NCI-H2196 treated with DMSO at 0.1 percent for 48 hours (cell line): Measurements from ENCODE around the gene CHN1.

Source experiments
- DNase-seq: peaks from one replicate; lab custom pipeline; 2025; ENCODE audit not compliant: unreplicated experiment; lab: John Stamatoyannopoulos, UW

Gene CHN1

DNA sequence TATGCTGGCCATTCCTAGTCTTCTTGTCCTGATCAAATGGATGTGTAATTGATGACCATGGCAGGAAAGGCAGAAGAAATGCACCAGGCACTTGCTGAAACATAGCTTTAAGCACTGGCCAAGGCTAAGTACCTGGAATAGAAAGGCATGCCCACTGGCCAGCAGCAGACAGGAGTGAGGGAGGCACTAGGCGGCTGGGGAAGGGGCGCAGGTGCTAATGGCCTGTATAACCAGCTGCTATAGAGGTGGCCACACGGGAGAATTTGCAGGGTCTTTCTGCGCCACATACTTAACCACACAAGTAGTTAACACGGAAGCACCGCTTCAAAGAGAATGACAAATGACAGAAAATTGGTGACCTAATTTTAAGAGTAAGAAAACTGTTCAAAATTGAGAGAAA is 174.6 kb downstream of the CHN1 start:
- no peak for DNase-seq

DNA sequence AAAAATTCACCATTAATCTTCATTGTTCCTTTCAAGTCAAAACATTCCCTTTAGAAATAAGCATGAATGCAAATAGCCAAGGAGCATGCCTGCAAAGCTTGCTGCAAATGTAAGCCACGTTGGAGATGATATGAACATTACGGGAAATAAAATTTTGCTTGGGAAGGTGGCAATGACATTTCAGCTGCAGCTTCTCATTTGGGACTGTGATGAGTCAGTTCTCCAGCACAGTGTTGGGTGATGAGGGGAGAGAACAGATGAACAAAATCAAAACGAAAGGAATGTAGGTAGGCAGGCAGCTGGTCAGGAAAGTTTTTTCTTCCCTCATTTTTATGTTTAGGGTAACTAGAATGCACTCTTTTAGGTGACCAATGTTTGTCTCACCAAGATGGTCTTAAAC is 175.6 kb downstream of the CHN1 start:
- no peak for DNase-seq

DNA sequence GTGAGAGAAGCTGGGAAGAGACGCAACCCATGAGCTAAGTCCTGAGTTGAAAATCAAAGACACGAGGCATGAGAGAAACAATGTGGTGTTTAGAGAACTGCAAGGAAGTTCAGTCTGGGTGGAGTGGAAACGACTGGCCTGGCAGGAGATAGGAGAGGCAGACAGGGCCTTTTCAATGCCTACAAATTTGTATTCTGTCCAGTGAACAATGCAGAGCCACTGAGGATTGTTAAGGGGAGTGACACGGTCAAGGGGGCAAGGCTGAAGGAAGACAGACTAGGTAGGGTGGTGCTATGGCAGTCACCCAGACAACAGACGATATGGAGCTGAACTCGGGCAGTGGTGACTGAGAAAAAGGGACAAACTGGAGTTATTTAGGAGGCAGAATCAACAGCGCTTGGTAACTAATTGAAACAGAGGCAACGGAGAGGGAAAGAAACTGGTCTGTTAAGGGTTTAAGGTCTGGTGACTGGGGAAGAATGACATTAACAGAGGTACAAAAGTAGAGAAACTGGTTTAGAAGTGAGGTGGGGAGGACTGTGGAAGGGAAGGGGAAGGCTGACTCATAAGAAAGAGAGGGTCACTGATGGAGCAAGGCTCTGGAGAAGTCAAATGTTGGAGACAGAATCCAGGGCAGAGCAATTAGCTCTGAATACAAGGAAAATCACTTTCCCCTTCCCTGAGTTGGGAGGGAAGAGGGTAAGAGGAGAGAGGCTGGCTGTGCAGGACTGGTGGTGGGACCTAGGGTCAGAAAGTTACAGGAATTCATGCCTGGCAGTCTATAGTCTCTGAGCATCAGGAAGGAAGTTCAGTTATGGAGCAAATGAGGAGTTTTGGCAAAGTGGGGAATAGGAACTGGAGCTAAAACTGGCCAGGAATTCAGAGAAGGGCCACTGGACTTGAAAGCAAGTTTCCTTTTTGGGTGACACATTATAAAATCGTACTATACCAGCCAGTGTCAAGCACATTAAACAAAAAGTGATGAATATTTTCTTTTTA is 177.5 kb downstream of the CHN1 start:
- no peak for DNase-seq

DNA sequence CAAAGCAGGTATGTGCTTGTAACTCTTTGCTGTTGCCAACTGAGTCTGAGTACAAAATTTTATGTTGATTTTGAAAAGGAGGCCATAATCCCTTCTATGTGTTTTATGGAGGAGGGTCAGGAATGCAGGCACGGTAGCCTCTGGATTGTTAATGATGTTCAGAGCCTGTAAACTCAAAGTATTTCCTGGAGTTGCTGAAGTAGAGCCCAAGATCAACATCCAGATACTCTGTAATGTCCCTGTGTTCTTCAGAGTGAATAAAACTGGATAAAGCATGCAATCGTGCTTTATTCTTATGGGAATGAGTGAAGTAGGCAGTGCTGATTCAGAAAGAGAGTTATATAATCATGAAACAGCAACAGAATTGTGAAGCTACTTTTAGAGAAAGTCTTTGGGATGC is 179.1 kb downstream of the CHN1 start:
- no peak for DNase-seq

DNA sequence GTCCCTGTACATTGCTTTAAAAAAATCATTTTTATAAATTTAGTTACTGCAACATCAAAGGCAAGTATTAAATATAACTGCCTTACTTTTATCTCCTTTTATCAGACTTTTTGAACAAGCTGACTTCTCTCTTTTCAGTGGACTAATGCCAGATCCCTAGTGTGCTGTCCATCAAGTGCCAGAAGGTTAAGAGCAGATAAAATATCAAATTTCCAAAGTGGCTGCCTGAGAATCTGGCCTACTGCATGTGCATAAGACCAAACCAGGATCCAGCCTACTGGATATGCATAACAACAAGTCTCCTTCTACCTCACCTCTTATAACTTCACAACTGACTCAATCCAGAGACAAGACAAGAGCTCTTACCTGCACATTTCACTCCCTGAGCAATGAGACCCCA is 181.1 kb downstream of the CHN1 start:
- DNase-seq, result no peak

DNA sequence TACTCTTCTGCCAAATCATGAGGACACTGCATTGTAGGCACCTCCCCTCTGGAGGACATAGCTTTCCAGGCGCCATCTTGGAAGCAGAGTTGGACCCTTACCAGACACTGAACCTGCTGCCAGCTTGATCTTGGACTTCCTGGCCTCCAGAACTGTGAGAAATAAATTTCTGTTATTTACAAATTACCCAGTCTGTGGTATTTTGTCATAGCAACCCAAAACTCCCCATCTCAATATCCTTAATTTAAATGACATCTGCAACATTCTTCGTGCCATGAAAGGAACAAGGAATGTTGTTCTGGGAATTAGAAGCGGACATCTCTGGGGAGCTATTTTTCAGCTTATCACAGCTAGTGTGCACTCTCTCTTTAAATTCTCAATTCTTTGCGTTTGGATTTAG is 183.6 kb downstream of the CHN1 start:
- DNase-seq, result no peak

DNA sequence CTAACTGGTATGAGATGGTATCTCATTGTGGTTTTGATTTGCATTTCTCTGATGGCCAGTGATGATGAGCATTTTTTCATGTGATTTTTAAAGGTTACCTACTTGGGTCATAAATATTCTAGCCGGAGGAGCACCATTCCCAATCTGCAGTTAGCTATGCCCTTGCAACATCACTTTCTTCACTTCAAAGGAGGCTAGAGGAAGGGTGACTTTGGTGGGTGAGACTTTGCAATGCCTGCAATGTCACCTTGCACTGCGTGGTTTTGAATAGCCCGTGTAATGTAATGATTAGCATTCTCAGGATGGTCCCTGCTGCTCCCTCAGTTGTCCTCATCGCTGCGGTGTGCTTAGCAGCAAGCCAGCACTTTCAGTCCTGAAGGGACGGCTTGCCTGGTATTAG is 184.8 kb downstream of the CHN1 start:
- no peak for DNase-seq

DNA sequence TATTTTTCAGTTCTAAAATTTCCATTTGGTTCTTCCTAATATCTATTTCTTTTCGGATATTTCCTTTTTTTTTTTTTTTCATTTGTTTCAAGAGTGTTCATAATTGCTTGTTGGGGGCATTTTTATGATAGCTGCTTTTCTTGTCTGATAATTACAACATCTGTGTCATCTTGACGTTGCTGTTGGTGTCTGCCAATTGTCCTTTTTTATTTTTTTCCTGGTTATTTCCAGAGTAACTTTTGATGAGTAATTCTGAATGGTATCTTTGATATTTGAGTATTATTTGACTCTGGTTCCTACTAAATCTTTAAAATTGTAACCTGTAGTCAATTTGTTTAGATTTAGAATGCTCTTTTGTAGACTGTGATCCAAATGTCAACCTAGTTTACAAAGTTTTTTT is 189.7 kb downstream of the CHN1 start:
- DNase-seq, result no peak

DNA sequence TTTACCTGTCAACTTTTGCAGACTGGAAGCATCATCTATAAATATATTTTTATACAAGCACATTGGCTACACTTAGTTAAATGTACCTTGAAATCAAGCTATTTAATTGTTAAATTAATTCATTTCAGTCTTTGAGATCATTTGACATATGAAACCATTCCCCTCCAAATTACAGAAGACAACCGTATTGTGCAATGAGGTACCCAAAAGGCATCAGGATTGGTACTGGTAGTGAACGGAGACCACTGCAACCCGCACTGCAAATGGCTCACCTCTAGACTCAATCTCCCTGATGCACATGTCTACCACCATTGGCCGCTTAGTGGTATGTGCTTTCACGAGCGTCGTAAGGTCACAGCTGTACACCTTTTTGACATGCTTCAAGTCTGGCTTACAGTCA is 193.1 kb downstream of the CHN1 start:
- DNase-seq, result no peak

DNA sequence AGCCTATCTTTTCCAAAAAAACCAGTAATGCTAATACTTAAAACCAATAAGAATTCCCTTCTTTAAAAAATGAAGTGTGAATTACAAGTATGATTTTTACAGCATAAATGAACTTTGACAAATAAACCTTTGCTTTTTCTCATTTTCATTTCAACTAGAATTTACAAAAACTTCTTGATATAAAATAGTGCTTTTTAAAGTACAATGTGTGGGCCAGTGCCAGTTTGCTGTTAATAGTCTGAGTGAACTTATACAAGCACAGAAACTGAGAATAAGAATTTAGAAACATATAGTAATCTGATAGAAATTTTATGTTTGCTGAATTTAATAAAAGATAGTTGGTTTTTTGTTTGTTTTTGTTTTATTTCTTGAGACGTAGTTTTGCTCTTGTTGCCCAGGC is 197.2 kb downstream of the CHN1 start:
- no peak for DNase-seq

DNA sequence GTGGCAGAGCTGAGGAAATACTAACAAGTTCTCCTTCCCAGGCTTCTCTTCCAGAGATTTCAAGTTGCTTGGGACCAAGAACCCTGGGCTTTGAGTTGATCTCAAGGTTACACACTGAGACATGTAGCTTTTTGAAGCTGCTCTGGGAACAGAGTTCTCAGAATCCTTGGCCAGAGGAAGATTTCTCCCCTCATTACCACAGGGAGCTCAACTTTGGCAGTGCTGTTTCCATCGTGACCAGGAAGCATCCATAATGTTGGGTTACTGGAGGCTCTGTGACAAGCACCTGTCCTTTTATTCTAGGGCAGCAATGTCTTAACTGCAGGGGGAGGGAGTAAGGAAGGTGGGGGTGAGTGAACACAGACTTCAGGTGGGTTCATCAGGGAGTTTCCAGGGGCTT is 199.4 kb downstream of the CHN1 start:
- no peak for DNase-seq

DNA sequence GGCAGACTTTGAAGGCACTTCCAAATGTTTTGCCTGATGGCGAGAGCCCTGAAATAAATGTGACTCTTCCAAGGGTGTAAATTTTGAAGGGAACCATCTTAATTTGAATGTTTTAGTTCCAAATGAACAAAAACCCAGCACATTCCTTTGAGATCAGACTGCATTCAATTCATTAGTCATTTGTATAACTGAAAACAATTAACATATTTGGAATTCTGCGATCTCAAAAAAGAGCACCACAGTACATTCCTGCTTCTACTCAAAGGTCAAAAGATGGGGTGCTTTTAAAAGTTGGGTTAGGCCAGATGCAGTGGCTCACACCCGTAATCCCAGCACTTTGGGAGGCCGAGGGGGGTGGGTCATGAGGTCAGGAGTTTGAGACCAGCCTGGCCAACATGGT is 202.7 kb downstream of the CHN1 start:
- DNase-seq, result no peak

DNA sequence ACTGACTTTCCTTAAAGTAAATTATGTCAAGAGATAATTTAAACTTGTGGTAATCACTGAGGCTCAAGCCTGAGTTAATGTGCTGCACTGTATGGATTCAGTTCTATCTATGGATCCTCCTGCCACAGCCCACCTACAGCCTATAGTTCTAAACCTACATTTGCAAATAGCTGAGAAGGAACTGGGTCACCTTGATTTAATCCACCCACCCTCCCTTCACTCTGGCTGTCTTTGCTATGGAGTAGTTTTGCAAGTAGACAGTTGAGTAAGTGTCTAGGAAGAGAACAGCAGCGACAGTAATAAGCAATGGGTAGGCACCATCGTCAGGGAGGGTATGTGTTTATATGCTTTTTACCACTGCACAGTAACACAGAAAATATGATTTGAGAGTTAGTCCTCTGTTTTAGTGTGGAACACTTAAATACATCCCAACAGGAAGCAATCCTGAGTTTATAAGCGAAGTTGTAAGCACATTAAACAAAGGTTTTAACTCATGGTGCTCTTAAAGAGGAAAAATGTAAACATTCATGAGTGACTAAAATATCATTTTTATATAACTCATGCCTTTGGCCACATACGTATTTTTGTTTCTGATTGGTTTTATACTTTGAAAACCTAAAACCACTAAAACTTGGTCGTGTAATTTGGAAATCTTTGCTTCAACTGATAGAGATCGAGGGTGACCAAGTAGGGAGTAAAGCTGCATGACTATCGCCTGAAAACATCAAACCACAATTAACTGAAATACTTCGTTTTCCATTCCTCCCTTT is 204.6 kb downstream of the CHN1 start:
- no peak for DNase-seq

DNA sequence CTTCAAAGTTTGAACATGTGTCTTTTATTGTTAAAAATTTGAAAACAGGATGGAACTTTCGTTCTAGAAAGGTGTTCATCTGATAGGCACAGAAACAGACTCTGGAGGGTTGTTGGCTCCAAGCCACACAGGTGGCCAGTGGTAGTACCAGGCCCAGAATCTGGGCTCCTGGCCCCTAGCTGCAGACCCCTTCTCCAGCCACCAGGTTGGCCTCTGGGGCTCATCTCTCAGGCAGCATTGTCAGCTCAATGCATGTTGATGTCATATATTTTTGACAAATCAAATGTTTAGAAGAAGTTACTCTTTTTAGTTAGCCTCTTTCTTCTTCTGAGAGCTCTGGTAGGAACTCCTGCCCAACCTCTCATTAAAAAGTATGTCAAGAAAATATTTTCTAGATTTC is 206.4 kb downstream of the CHN1 start:
- no peak for DNase-seq

DNA sequence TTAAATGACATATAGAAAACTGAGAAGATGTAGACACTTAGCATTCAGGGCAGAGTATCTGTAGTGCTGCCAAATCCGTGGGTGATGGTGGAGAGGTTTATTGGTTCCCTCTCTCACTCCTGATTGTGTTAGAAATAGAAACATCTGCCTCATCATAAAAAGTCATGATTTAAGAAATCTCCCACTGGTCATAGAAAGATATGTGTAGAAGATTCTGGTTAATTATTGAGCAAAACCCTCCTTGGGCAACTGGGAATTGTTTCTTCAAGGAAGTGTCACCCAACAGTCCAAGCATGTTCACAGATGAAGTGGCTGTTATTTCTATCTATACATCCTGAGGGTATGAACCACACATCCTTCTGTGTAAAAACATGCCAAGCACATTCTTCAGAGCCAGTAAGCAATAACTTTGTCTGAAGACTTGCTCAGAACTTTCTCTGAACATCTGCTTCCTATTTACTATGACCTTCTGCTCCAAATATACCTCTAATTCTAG is 207.4 kb downstream of the CHN1 start:
- DNase-seq, result no peak

DNA sequence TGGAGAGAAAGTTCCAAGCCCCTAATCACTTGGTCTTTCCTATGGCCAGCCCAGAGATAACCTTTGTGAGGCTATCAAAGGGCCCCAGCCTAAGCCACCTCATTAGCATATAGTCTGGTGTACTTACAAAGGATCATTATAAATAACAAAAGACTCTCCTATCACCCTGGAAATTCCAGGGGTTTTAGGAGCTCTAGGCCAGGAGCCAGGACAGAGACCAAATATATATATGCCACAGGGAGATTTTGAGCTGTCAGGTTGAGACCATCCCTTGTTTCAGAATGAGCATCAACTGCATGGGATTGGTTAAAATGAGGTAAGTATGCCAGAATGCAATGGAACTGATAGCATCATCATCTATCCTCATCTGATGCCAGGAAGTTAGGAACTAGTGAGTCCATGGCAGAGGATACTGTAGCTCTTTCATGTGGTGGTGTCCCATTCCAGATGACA is 208.8 kb downstream of the CHN1 start:
- DNase-seq, result no peak

DNA sequence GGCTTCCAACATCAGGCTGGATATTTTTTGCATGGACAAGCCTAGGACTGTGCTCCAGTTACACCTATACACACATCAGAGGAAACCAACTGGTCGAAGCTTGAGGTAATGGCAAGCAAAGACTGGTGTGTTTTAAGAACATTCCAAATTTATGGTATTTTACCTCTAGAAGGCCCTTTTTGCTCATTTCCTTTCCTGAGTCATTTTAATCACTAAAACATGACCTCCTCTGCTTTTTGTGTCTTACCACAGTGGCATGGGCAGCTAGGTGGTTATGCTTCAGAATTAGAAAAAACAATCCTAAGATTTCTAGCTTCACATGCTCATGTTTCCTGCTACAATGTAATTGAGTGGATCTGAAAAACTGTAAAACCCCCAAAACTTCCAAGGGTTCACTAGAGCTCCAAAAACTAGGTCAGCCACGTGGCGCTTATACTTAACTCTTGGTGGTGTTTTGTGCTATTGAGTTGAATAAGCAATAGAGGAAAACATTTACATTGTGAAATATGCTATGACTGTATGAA is 210.3 kb downstream of the CHN1 start:
- DNase-seq, result no peak

DNA sequence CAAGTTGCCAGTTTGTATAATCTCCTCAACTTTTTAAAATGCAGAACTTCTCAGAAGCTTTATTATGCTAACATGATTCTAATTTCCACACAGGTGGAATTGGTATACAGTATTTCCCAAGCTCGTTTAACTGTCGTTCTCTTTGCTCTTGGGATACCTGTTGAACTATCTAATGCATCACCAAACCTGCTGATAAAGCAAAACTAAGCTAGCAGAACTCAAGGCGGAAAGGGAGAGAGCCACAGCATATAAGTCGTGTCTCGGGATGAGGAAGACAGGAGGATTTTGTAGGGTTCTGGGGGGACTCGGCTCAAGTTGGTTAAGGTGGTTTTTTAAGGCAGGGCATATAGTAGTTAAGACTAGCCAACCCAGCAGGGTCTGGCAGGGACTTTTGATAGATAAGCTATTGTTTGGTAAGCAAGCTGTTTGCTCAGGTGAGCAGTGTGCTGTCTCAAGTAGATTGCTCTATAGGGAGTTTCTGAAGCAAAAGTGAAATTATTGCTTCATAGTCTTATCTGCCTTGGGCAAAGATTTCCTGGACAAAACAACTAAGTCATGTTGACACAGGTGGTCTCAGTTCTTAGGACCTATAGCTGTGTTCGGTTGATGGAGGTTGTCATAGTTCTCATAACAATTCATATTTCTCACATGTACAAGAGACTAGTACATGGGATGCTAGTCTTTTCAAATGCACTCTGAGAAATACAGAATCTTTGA is 212.7 kb downstream of the CHN1 start:
- DNase-seq, result no peak

DNA sequence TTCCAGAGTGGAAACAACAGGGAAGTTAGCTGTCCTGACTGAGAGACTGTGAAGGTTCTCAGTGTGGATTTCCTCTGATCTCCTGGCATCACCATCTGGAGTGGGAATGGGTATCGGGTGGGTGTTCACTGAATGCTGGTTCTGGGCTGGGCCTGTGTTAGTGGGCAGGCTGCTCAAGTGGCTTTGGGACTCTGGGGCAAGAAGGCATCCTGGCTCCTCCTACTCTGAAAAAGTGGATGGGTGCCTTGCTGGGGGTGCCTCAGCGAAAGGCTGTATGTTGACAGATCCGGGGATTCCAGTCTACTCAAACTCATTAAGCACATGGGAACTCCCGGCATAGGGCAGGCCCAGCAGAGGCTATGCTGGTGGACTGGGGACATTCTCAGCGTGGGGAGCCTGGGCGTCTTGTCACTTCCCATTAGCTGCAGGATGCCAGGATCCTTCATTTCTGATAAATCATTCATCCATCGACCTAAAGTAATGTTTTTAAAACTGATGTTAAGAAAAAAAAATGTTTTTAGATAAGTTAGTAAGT is 213.4 kb downstream of the CHN1 start:
- DNase-seq, result no peak

DNA sequence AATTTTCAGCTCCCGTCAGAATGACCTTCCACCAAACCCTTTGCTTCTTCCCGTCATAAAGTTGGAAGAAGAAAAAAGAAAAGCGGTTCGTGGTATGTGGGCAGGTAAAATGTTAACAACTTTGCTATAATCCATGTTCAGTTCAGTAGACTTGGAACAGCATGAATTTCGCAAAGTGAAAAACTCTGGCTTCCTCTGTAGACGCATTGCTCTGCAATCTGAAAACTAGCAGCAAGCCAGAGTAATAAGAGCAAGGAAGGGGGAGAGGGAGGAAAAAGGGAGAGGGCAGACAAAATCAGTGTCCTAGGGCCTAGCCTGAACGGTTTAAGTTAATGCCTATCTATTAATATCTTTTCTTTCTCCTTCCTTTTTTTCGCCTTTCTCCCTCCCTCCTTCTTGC is 214.2 kb downstream of the CHN1 start:
- DNase-seq, result no peak

DNA sequence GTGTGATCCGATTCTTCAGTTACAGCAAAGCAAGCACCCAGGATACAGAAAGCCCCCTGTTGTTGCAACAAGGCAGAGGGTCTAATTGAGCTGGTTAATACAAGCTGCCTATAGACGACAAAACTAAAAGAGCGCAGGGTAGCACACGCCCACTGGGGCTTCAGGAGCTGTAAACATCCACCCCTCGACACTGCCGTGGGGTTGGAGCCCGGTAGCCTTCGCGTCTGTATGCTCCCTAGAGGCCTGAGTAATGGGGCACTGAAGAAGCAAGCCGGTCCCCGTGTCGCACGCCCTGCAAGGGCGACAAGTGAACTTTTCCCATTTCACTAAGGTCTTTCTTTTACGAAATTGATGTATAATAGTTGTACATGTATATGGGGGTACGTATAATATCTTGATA is 216.2 kb downstream of the CHN1 start:
- DNase-seq, result no peak
